ENCODE data around the gene COPG2. TPM values are rescaled to one million over a fixed set of nuclear protein-coding genes. Genes with fewer than 3 reads are reported as not detected.

The COPG2 gene
- total and polyA plus RNA-seq, 2 of the 8 experiments (the other 6 are each of a cell fraction or from before 2014, with no cell fraction given), result 50.3 to 53.1 TPM

- no peaks in the 10 kb centered on the region for H3K23me2 ChIP-seq (ENCODE audit: low read depth, low read length)
- no peak overlapping the region for H3K27ac ChIP-seq (ENCODE audit: low read depth, low read length)
- H4K5ac ChIP-seq (ENCODE audit: insufficient read length, low read depth, low read length), result no peak overlapping the region
- DNase-seq (ENCODE audit: low read depth in 1 of 2, low spot score in 2 of 2), result no peak
- H2BK20ac ChIP-seq (ENCODE audit: low read length), result no peak overlapping the region
- no peak overlapping the region for H3K4me3 ChIP-seq (ENCODE audit: extremely low read depth in 1 of 4, insufficient read depth in 2 of 4, low read depth in 3 of 4, low read length in 4 of 4)
- H2BK5ac ChIP-seq (ENCODE audit: low read depth, low read length), result no peak overlapping the region
- CTCF ChIA-PET (ENCODE audit: partially characterized antibody), result no interaction called here
- no peak overlapping the region for H2BK15ac ChIP-seq (ENCODE audit: low read length)
- no peaks in the 10 kb centered on the region for H3K9me3 ChIP-seq (ENCODE audit: insufficient read depth in 2 of 2, low read depth in 1 of 2, low read length in 1 of 2)
- 92% methylated on average over 5 of the region's 5 CpGs; no CpG with 5 or more reads in 1 of the 2 experiments for WGBS, 2 experiments (ENCODE audit: extremely low coverage in 1 of 2, insufficient coverage in 1 of 2, insufficient read length in 1 of 2, insufficient replicate concordance in 2 of 2, low coverage in 1 of 2, low lambda C conversion rate in 2 of 2, missing lambda C conversion rate in 1 of 2)
- no peak overlapping the region for H3K18ac ChIP-seq (ENCODE audit: extremely low read depth, low read length)
- H4K20me1 ChIP-seq (replicated peaks in 1 of 2; ENCODE audit: control insufficient read depth in 1 of 2, insufficient read depth in 2 of 2, low read length in 2 of 2), result no peaks in the 10 kb centered on the region
- H3K4me1 ChIP-seq (replicated peaks in 1 of 4; ENCODE audit: control insufficient read depth in 3 of 4, insufficient read depth in 4 of 4, low read length in 3 of 4), result no peaks in the 10 kb centered on the region
- H2BK12ac ChIP-seq (ENCODE audit: low read depth, low read length), result no peak overlapping the region
- no peak overlapping the region for H3K56ac ChIP-seq (replicated peaks; ENCODE audit: insufficient read length, low read depth, low read length)
- POLR2A ChIA-PET (ENCODE audit: partially characterized antibody), result no interaction called here
- H4K8ac ChIP-seq (ENCODE audit: extremely low read depth, insufficient read depth, low read length), result no peak overlapping the region
- H3K14ac ChIP-seq (ENCODE audit: insufficient read length), result no peak overlapping the region
- H2AK5ac ChIP-seq (ENCODE audit: low read depth, low read length), result no peak overlapping the region
- no peak overlapping the region for H3K4me2 ChIP-seq (ENCODE audit: insufficient read depth in 1 of 2, low read depth in 2 of 2, low read length in 2 of 2)
- no peaks in the 10 kb centered on the region for H3K27me3 ChIP-seq (replicated peaks in 1 of 4; ENCODE audit: control insufficient read depth in 3 of 4, extremely low read depth in 1 of 4, insufficient read depth in 3 of 4, low read length in 3 of 4)
- no peak for FAIRE-seq
- peaks cover 0 to 12% (median 1%) of the 10 kb centered on the region in 4 experiments; a peak in 3 of 8 replicates for H3K36me3 ChIP-seq (ENCODE audit: control insufficient read depth in 2 of 4, insufficient read depth in 4 of 4, low read length in 3 of 4)
- no peak overlapping the region for H4K91ac ChIP-seq (replicated peaks; ENCODE audit: insufficient read length, low read length)
- no peaks in the 10 kb centered on the region for H3K79me1 ChIP-seq (ENCODE audit: low read depth, low read length)
- no peaks in the 10 kb centered on the region for H3K79me2 ChIP-seq (ENCODE audit: control insufficient read depth in 1 of 2, insufficient read depth in 2 of 2, low read length in 2 of 2)
- H2BK120ac ChIP-seq (replicated peaks; ENCODE audit: low read depth, low read length), result no peak overlapping the region
- no peak overlapping the region for H3K23ac ChIP-seq (ENCODE audit: insufficient read length)
- H3K9ac ChIP-seq (replicated peaks in 1 of 4; ENCODE audit: extremely low read depth in 1 of 4, low read depth in 3 of 4, low read length in 3 of 4), result no peak overlapping the region
- no peak overlapping the region for H3K4ac ChIP-seq (replicated peaks; ENCODE audit: insufficient read length, low read depth, low read length)
- H2AFZ ChIP-seq (ENCODE audit: low read length), result no peak overlapping the region
- TF ChIP-seq CREB1 (IDR thresholded peaks at IDR 0.05) (no peak), BACH1 (IDR thresholded peaks at IDR 0.05; ENCODE audit: low read length) (no peak), RFX5 (IDR thresholded peaks at IDR 0.05; ENCODE audit: borderline replicate concordance, low read depth, low read length) (no peak), TCF12 (IDR thresholded peaks at IDR 0.05; ENCODE audit: low read depth, low read length) (no peak)
These were observed 20.0 kb downstream of the COPG2 start for GRCh38 chr7:130648580-130648979.

Data from H1 (cell line).